GM10266 (cell line): ENCODE results near the gene TXNRD1.
"Not testable (repeated sequence)": the region's sequence is repeated elsewhere in the genome, so short reads cannot be mapped to it uniquely, and the experiment has no call there.

ENCODE experiments used
- DNase-seq: peaks from one replicate; pipeline ENCODE4 v3.0.0; 2012; ENCODE audit errors: extremely low spot score
- TF ChIP-seq, protein P1 (sequence below): IDR thresholded peaks from 2 replicates; pipeline ENCODE4 v1.5.1; 2012; ENCODE audit warnings: mild to moderate bottlenecking, low read depth; ENCODE audit not compliant: control insufficient read depth, insufficient read depth; ENCODE audit errors: missing control alignments

Gene TXNRD1

DNA sequence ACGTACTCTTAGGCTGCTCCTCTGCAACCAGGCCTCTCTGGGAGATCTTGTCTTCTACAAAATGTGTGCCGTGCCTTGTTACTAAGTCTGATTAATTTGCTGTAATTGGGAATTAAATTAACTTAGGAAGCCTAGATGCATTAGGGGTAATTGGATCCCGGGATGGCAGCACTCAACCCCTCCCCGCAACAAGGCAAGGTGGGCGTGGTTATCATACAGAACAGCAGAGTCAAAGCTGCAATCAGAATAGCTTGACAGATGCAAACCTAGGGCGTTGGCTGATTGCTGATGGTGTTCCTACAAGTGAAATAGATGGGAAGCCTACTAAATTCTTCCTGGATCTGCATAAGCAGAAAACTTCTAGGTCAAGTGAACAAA is 43.0 kb upstream of the TXNRD1 start:
- no peak for DNase-seq
- TF ChIP-seq, protein P1, sequence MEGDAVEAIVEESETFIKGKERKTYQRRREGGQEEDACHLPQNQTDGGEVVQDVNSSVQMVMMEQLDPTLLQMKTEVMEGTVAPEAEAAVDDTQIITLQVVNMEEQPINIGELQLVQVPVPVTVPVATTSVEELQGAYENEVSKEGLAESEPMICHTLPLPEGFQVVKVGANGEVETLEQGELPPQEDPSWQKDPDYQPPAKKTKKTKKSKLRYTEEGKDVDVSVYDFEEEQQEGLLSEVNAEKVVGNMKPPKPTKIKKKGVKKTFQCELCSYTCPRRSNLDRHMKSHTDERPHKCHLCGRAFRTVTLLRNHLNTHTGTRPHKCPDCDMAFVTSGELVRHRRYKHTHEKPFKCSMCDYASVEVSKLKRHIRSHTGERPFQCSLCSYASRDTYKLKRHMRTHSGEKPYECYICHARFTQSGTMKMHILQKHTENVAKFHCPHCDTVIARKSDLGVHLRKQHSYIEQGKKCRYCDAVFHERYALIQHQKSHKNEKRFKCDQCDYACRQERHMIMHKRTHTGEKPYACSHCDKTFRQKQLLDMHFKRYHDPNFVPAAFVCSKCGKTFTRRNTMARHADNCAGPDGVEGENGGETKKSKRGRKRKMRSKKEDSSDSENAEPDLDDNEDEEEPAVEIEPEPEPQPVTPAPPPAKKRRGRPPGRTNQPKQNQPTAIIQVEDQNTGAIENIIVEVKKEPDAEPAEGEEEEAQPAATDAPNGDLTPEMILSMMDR, result no peak

DNA sequence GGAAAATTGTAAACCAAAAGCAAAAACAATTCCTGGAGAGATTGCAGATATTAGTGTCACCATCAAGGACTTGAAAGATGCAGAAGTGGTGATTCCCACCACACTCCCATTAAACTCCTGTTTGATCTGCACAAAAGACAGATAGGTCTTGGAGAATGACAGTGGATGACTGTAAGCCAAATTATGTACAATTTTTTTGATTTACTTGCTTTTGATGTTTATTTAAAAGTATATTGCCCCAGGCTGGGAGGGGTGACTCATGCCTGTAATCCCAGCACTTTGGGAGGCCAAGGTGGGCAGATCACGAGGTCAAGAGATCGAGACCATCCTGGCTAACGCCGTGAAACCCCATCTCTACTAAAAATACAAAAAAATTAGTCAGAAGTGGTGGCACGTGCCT is 41.8 kb upstream of the TXNRD1 start:
- not testable (repeated sequence) for DNase-seq

DNA sequence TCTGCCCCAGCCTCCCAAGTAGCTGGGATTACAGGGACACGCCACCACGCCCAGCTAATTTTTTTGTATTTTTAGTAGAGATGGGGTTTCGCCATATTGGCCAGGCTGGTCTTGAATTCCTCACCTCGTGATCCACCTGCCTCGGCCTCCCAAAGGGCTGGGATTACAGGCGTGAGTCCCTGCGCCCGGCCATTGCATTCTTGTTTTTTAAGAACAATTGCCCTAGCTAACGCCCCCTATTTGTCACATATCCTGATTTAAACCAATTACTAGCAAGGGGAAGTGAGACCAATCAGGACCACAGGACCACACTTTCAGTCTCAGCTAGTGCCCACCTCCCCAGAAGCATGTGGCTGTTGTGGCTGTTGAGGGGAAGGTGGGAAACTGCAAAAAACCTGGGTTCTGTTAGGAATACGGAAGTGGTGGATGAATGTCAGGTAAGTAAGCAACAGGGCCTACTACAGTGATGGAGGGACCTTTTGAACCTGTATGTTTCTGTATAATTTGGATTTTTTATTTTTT is 39.8 kb upstream of the TXNRD1 start:
- TF ChIP-seq, protein P1, result no peak
- DNase-seq, result no peak

DNA sequence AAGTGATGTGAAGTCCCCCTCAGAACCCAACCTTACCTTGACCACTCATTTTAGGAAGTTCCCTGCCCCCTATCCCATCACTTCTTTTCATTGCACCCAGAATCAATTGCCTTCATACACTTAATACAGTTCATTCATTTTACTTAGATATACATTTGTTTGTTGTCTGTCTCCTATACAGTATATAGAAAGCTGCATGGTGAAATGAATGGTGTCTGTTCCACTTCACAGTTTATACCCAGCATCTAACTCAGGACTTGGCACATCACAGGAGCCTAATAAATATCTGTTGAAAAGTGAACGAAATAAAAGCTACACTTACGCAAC is 38.3 kb upstream of the TXNRD1 start:
- TF ChIP-seq, protein P1, result no peak
- no peak for DNase-seq

DNA sequence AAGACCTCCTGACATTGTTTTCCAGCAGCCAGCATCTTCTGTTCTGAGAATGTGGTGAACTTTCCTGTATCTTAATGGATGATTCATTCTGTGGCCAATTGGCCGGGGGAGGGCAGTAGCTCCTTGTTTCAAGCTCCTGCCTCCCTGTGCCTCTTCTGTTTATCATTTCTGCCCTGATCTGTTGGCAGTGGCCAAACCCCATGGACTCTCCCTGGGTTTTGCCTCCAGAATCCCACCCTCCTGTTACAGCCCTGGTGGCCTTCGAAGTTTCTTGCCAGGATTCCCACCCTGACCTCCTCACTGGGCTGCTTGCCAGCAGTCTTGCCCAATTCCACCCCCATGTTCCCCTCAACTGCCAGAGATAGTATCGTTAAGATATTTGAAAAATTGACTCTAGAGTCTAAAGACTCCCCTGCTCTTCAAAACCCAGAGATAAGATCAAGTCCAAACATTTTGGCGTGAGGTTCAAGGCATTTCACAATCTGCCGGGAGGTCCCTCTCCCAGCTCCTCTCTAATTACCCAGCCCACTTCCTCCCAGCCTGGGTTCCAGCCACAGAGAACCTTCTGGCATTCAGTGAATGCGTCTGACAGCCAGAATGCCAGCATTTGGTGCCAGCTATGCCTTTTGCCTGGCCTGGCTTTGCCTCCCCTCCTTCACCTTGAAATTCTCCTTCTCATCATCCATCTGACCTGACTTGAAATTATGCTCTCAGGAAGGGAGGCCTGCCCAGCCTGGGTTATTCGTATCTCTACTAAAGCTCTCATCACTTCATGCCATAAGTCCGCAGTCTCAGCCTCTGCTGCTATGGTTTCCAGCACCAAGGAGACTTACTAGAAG is 37.7 kb upstream of the TXNRD1 start:
- TF ChIP-seq, protein P1, result no peak
- no peak for DNase-seq

DNA sequence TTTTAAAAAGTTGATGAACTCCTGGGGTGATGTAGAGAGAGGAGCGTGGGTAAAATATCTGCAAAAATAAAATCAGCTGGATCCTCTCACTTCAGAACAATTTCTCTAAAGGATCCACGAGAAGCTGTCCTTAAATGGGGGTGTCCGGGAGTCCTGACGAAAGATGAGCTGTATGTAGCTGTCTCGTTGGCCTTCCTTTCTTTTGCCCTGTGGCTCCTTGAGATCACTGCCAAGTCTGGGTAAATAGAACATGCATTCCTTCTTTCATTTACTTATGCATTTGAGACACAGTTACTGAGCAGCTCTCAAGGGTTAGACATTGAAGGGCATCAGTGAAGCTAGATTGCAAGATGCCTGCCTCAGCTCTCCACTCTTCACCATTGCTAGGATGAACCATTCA is 35.2 kb upstream of the TXNRD1 start:
- TF ChIP-seq, protein P1, result no peak

DNA sequence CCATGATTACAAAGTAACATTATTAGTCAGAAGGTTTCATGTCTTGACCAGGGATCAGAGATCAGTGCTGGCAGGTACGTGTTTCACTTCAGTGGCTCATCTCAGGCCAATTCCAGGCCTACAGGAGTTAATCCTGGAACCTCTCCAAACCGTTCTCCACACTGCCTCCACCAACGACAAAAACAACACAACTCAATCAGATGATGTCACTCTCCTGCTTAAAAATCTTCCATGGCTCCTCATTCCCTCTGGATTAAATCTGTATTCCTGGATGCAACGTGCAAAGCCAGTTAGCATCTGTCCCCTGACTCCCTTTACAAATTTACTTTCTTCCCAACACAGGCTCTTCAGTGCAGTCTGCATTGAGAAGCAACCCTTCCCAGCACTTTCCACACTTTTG is 34.3 kb upstream of the TXNRD1 start:
- no peak for DNase-seq
- TF ChIP-seq, protein P1, result no peak

More for the DNA sequence above, 35.2 kb upstream of the TXNRD1 start:
- DNase-seq, result no peak
